Adrenal gland (tissue), 5 donors: ENCODE results near the gene LPCAT2.

Experiments used
- CTCF ChIP-seq, 6 experiments: fragments of 450-650 bp in 4 of 6; fragments of 200-600 bp in 2 of 6; sonication (generic) in 1 of 6; IDR thresholded peaks; 1 replicate in 5 of 6; 2 replicates in 1 of 6; pipeline versions ENCODE4 v1.5.1 to v1.8.0; 2016 to 2021; ENCODE audit warnings: antibody characterized with exemption in 6 of 6, mild to moderate bottlenecking in 2 of 6, moderate library complexity in 1 of 6
- POLR2A ChIP-seq, 2 donors: fragments of 450-650 bp; IDR thresholded peaks; one replicate each; pipeline ENCODE4 v1.6.1; 2017; ENCODE audit warnings: antibody characterized with exemption in 2 of 2, mild to moderate bottlenecking in 2 of 2, moderate library complexity in 1 of 2
- donor health status: DM: no; HTN: no; CAD: no.

DNA sequence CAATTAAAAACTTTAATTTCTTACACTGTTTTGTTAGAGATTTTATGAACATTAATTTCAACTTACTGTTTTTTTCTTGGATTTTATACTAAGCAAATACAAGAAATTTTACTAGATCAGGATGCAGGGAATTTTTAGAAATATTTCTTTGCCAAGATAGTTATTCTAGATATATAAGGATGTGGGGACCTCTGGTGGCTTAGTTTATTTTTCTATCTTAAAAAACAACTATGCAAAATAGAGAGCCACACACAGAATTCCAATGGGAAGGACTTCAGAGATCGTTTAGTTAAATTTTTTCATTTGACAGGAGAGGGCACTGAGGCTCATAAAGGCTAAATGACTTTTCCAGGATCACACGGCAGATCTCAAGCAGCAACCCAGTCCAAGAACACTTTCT, 34.6 kb downstream of the LPCAT2 start:
- peak in 5 of 6 experiments; percentile 46 to 72 (median 59) for TF ChIP-seq CTCF (IDR thresholded peaks at IDR 0.05)
- TF ChIP-seq POLR2A (IDR thresholded peaks at IDR 0.05): no peak
